HepG2 (cell line): ENCODE measurements around the gene RBM15B. TPM values are rescaled to one million over a fixed set of nuclear protein-coding genes. Genes with fewer than 3 reads are reported as not detected.

Source experiments
- CHD4 ChIP-seq: fragments of 200-600 bp; sonication (generic); IDR thresholded peaks from 2 replicates; pipeline ENCODE4 v1.7.0; 2017; ENCODE audit warnings: mild to moderate bottlenecking, low read length, borderline replicate concordance
- CTCF ChIP-seq: sonication (generic); formaldehyde crosslinking; IDR thresholded peaks from 2 replicates; pipeline ENCODE4 v1.5.0; 2020; ENCODE audit warnings: mild to moderate bottlenecking, missing genetic modification reagents, moderate library complexity
- FOXO4 ChIP-seq: sonication (generic); formaldehyde crosslinking; conservative IDR thresholded peaks from 2 replicates; pipeline ENCODE4 v1.8.1; 2023; ENCODE audit warnings: missing genetic modification reagents
- HNRNPL ChIP-seq: fragments of 200-400 bp; formaldehyde crosslinking; IDR thresholded peaks from 2 replicates; pipeline ENCODE4 v1.6.1; 2017; ENCODE audit warnings: mild to moderate bottlenecking, low read depth, low read length
- MAZ ChIP-seq, 2 experiments: sonication (generic) in 1 of 2; formaldehyde crosslinking in 1 of 2; IDR thresholded peaks; 2 replicates each; pipeline versions ENCODE4 v1.5.0 to v1.6.1; 2012 to 2020; ENCODE audit warnings: low read depth in 2 of 2, mild to moderate bottlenecking in 2 of 2, borderline replicate concordance in 1 of 2, improper control_type of control experiment in 1 of 2, low read length in 1 of 2, missing genetic modification reagents in 1 of 2, moderate library complexity in 1 of 2
- RAD21 ChIP-seq: fragments of 450-650 bp; formaldehyde crosslinking; IDR thresholded peaks from 2 replicates; pipeline ENCODE4 v1.5.0; 2020; ENCODE audit warnings: mild to moderate bottlenecking
- RBAK ChIP-seq: sonication (generic); formaldehyde crosslinking; IDR thresholded peaks from 2 replicates; pipeline ENCODE4 v1.5.1; 2020; ENCODE audit warnings: mild to moderate bottlenecking, missing genetic modification reagents
- XRCC5 ChIP-seq: fragments of 200-400 bp; formaldehyde crosslinking; optimal IDR thresholded peaks from 2 replicates; pipeline ENCODE3; 2017; ENCODE audit warnings: mild to moderate bottlenecking, low read length
- ZNF574 ChIP-seq: sonication (generic); formaldehyde crosslinking; IDR thresholded peaks from 2 replicates; pipeline ENCODE4 v1.4.0; 2020; ENCODE audit warnings: missing genetic modification reagents
- ZNF687 ChIP-seq: sonication (generic); formaldehyde crosslinking; IDR thresholded peaks from 2 replicates; pipeline ENCODE4 v1.5.1; 2020; ENCODE audit warnings: mild to moderate bottlenecking, missing genetic modification reagents, moderate library complexity
- polyA plus RNA-seq, 8 experiments: library from polyadenylated mRNA; depleted of rRNA in 3 of 8; stranded (reverse) in 7 of 8; unstranded in 1 of 8; fragments of >200 nt; fragmentation: Illumina TruSeq in 4 of 8; extraction: Trizol in 4 of 8; gene quantifications; 2 replicates each; pipeline versions ENCODE4 v1.2.1 to v1.2.3, GENCODE V29; 2011 to 2016; ENCODE audit warnings: low read depth in 4 of 8, missing spikeins in 1 of 8, mixed read lengths in 1 of 8; ENCODE audit not compliant: insufficient read depth in 1 of 8
- total RNA-seq, 5 experiments: library from RNA; depleted of rRNA; stranded (reverse); fragments of >200 nt; fragmentation: Illumina TruSeq; extraction: Trizol; gene quantifications; 2 replicates each; pipeline ENCODE4 v1.2.3, GENCODE V29; 2016; ENCODE audit warnings: low read depth in 1 of 5
- TF ChIP-seq, protein P1 (sequence below): sonication (generic); formaldehyde crosslinking; IDR thresholded peaks from 2 replicates; pipeline ENCODE4 v1.8.1; 2023; ENCODE audit warnings: mild to moderate bottlenecking, moderate library complexity, missing genetic modification reagents
- TF ChIP-seq, protein P2 (sequence below): sonication (generic); formaldehyde crosslinking; IDR thresholded peaks from 2 replicates; pipeline ENCODE4 v1.5.0; 2020; ENCODE audit warnings: mild to moderate bottlenecking, low read depth, missing genetic modification reagents, borderline replicate concordance

RBM15B gene
- total and polyA plus RNA-seq, 2 of the 13 experiments (the other 11 are each of a cell fraction or from before 2014, with no cell fraction given) = 8.2 to 19.3 TPM

- TF ChIP-seq CTCF (CRISPR knock-in tag) (peak; percentile 85), ZNF574 (CRISPR knock-in tag) (peak; percentile 27; the same call in 1 of the 2 replicates), RAD21 (peak; percentile 53), CHD4 (0 out of 2 replicates have a peak, but pooled peaks have one; percentile 40), RBAK (CRISPR knock-in tag) (no peak), FOXO4 (0 out of 2 replicates have a peak, but pooled peaks have one; percentile 31), HNRNPL (no peak), ZNF687 (CRISPR knock-in tag) (0 out of 2 replicates have a peak, but pooled peaks have one; percentile 17), MAZ (IDR thresholded peaks at IDR 0.05; ENCODE audit: borderline replicate concordance, low read depth, low read length) (no peak), MAZ (CRISPR knock-in tag; IDR thresholded peaks at IDR 0.05; ENCODE audit: low read depth) (peak; percentile 40; the same call in 1 of the 2 replicates), XRCC5 (peak; percentile 70)
- TF ChIP-seq, protein P1, sequence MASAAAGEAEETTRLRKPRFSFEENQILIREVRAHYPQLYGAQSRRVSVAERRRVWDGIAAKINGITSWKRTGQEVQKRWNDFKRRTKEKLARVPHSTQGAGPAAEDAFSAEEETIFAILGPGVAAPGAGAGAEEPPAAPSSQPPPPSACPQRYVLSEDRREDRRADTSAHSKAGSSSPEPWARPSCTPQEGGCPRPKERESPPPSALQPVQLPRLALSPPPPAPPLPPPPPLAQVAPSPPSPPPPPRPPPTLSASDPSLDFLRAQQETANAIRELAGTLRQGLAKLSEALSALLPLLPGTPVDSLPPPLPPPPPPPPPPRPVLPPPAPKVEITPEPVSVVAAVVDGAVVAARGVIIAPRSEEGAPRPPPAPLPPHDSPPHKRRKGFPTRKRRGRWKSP = 0 out of 2 replicates have a peak, but pooled peaks have one; percentile 23
- TF ChIP-seq, protein P2, sequence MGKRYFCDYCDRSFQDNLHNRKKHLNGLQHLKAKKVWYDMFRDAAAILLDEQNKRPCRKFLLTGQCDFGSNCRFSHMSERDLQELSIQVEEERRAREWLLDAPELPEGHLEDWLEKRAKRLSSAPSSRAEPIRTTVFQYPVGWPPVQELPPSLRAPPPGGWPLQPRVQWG (CRISPR knock-in tag) = 0 out of 2 replicates have a peak, but pooled peaks have one; percentile 51
Observed at GRCh38 chr3:51389423-51390183, 1.5 kb upstream of the RBM15B start (continued).
